GM23338 (cell line): ENCODE measurements around the gene BAG3. TPM values are rescaled to one million over a fixed set of nuclear protein-coding genes. Genes with fewer than 3 reads are reported as not detected.

ENCODE experiments used
- ATAC-seq: fragments of 200-7000 bp; cut with Tn5 transposase; 3 replicates; pipeline ENCODE4 v1.9.1; 2020
- DNase-seq: peaks from one replicate; pipeline ENCODE4 v3.0.0-alpha.2; 2015; ENCODE audit warnings: low spot score
- H2AFZ ChIP-seq: fragments of 200-600 bp; sonication (generic); 2 replicates; pipeline ENCODE4 v1.8.0; 2016; ENCODE audit warnings: antibody characterized with exemption, mild to moderate bottlenecking, moderate library complexity
- H3F3A ChIP-seq: fragments of 200-600 bp; sonication (generic); replicated peaks from 2 replicates; pipeline ENCODE4 v1.8.0; 2017; ENCODE audit warnings: antibody characterized with exemption, mixed run types, low read depth
- H3K27ac ChIP-seq: fragments of 200-600 bp; sonication (generic); 2 replicates; pipeline ENCODE4 v1.6.1; 2016; ENCODE audit warnings: low read depth
- H3K27me3 ChIP-seq: fragments of 200-600 bp; sonication (generic); 2 replicates; pipeline ENCODE4 v1.8.0; 2016; ENCODE audit warnings: mild to moderate bottlenecking, mixed run types, moderate library complexity; ENCODE audit not compliant: insufficient read depth
- H3K36me3 ChIP-seq: fragments of 200-600 bp; sonication (generic); 2 replicates; pipeline ENCODE4 v1.8.0; 2016; ENCODE audit warnings: mild to moderate bottlenecking; ENCODE audit not compliant: insufficient read depth
- H3K4me1 ChIP-seq: fragments of 200-600 bp; sonication (generic); 2 replicates; pipeline ENCODE4 v1.8.0; 2016; ENCODE audit warnings: mild to moderate bottlenecking, moderate library complexity; ENCODE audit not compliant: insufficient read depth
- H3K4me2 ChIP-seq: fragments of 200-600 bp; sonication (generic); 2 replicates; pipeline ENCODE4 v1.7.1; 2017; ENCODE audit warnings: mixed run types
- H3K4me3 ChIP-seq: fragments of 200-600 bp; sonication (generic); 2 replicates; pipeline ENCODE4 v1.6.1; 2016; ENCODE audit warnings: mixed run types
- H3K79me2 ChIP-seq: fragments of 200-600 bp; sonication (generic); replicated peaks from 2 replicates; pipeline ENCODE4 v1.8.0; 2017; ENCODE audit warnings: mild to moderate bottlenecking; ENCODE audit not compliant: insufficient read depth
- H3K9me2 ChIP-seq: fragments of 200-600 bp; sonication (generic); 2 replicates; pipeline ENCODE4 v1.8.0; 2017; ENCODE audit not compliant: insufficient read depth
- H4K20me1 ChIP-seq: fragments of 200-600 bp; sonication (generic); replicated peaks from 2 replicates; pipeline ENCODE4 v1.8.0; 2017; ENCODE audit warnings: mild to moderate bottlenecking; ENCODE audit not compliant: insufficient read depth
- H3K27ac Mint-ChIP-seq: 2 replicates; pipeline ENCODE4 v1.8.0; 2020; ENCODE audit warnings: inconsistent platforms, mild to moderate bottlenecking, moderate library complexity, mixed read lengths
- H3K27me3 Mint-ChIP-seq: 3 replicates; pipeline ENCODE4 v1.8.0; 2022; ENCODE audit warnings: low read depth, mild to moderate bottlenecking, moderate library complexity, mixed read lengths, inconsistent platforms; ENCODE audit not compliant: insufficient read depth, poor library complexity
- H3K36me3 Mint-ChIP-seq: 3 replicates; pipeline ENCODE4 v1.8.0; 2021; ENCODE audit warnings: low read depth, mild to moderate bottlenecking, inconsistent platforms, moderate library complexity, mixed read lengths
- H3K4me1 Mint-ChIP-seq: 3 replicates; pipeline ENCODE4 v1.8.0; 2020; ENCODE audit warnings: mild to moderate bottlenecking, inconsistent platforms, mixed read lengths
- H3K4me3 Mint-ChIP-seq: 3 replicates; pipeline ENCODE4 v1.8.0; 2021; ENCODE audit warnings: moderate library complexity, mild to moderate bottlenecking, inconsistent platforms, mixed read lengths
- H3K9me3 Mint-ChIP-seq: 3 replicates; pipeline ENCODE4 v1.8.0; 2020; ENCODE audit warnings: moderate library complexity, mild to moderate bottlenecking, inconsistent platforms, mixed read lengths
- CREB1 ChIP-seq: fragments of 250-450 bp; sonication (Bioruptor Pico); IDR thresholded peaks from 2 replicates; pipeline ENCODE4 v1.5.0; 2020; ENCODE audit warnings: low read depth, mild to moderate bottlenecking, moderate library complexity
- EZH2 ChIP-seq: fragments of 200-600 bp; sonication (generic); IDR thresholded peaks from one replicate; pipeline ENCODE4 v1.8.0; 2017; ENCODE audit warnings: antibody characterized with exemption, mild to moderate bottlenecking, low read depth; ENCODE audit not compliant: unreplicated experiment
- EZH2phosphoT487 ChIP-seq: fragments of 200-600 bp; sonication (generic); IDR thresholded peaks from one replicate; pipeline ENCODE4 v1.8.1; 2018; ENCODE audit warnings: antibody characterized with exemption; ENCODE audit not compliant: unreplicated experiment
- NANOG ChIP-seq: IDR thresholded peaks from 2 replicates; pipeline ENCODE4 v1.6.1; 2016; ENCODE audit warnings: antibody characterized with exemption, borderline replicate concordance
- POLR2AphosphoS5 ChIP-seq: IDR thresholded peaks from 2 replicates; pipeline ENCODE4 v1.6.1; 2016; ENCODE audit warnings: antibody characterized with exemption, low read depth
- STAT1 ChIP-seq: IDR thresholded peaks from one replicate; pipeline ENCODE4 v1.6.1; 2016; ENCODE audit warnings: antibody characterized with exemption; ENCODE audit not compliant: unreplicated experiment
- ZNF114 ChIP-seq: fragments of 250-450 bp; sonication (Bioruptor Pico); IDR thresholded peaks from 2 replicates; pipeline ENCODE4 v1.5.0; 2020; ENCODE audit warnings: mild to moderate bottlenecking, moderate library complexity
- ZNF331 ChIP-seq: fragments of 250-450 bp; sonication (Bioruptor Pico); IDR thresholded peaks from 2 replicates; pipeline ENCODE4 v1.5.0; 2020; ENCODE audit warnings: low read depth, mild to moderate bottlenecking, moderate library complexity
- polyA plus RNA-seq: library from polyadenylated mRNA; unstranded; fragments of >200 nt; fragmentation: Nextera tagmentation; extraction: Ambion mirVana; gene quantifications from 2 replicates; pipeline ENCODE4 v1.2.1, GENCODE V29; 2016
- total RNA-seq: library from RNA; depleted of rRNA; stranded (reverse); fragments of >200 nt; shearing (Covaris generic); gene quantifications from 2 replicates; pipeline ENCODE4 v1.2.3, GENCODE V29; 2014
- TF ChIP-seq, protein P1 (sequence below): IDR thresholded peaks from 2 replicates; pipeline ENCODE4 v1.6.1; 2016; ENCODE audit warnings: antibody characterized with exemption
- TF ChIP-seq, protein P2 (sequence below), 2 experiments: fragments of 200-600 bp in 1 of 2; sonication (generic) in 1 of 2; conservative IDR thresholded peaks; 2 replicates each; pipeline versions ENCODE4 v1.5.1 to v1.6.1; 2016 to 2017; ENCODE audit warnings: antibody characterized with exemption in 2 of 2, low read depth in 2 of 2, mild to moderate bottlenecking in 2 of 2, moderate library complexity in 1 of 2
- TF ChIP-seq, protein P3 (sequence below): IDR thresholded peaks from one replicate; pipeline ENCODE4 v1.6.1; 2018; ENCODE audit warnings: antibody characterized with exemption; ENCODE audit not compliant: unreplicated experiment
- TF ChIP-seq, protein P4 (sequence below): fragments of 250-450 bp; sonication (Bioruptor Pico); IDR thresholded peaks from 2 replicates; pipeline ENCODE4 v1.5.0; 2020; ENCODE audit warnings: mild to moderate bottlenecking, moderate library complexity

BAG3 gene
- total and polyA plus RNA-seq, 2 experiments from 2014 or later, result 8.2 to 8.4 TPM

DNA sequence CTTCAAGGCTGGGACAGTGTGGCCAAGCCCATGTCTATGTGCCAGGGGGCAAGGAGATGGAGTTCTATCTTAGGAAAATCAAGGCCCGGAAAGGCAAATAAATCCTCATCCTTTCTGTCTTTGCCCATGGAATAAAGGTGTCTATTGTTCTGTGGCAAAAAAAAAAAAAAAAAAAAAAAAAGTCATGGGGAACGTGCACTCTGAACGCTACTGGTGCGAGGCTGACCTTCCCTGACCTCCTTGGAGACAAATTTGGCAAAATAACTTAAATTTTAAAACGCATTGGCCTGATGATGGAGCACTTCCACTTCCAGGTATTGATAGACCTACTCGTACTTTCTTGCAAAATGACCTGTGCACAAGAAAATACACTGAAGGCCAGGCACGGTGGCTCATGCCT, 12.2 kb upstream of the BAG3 start:
- Histone ChIP-seq H3K36me3 (no peaks in the 10 kb centered on the region), H3K4me2 (no peak overlapping the region), H2AFZ (no peak overlapping the region), H3K79me2 (no peaks in the 10 kb centered on the region), H4K20me1 (no peaks in the 10 kb centered on the region), H3K27ac (no peak overlapping the region), H3K4me3 (no peak overlapping the region), H3F3A (no peaks in the 10 kb centered on the region), H3K9me2 (no peaks in the 10 kb centered on the region), H3K27me3 (no peaks in the 10 kb centered on the region), H3K4me1 (no peaks in the 10 kb centered on the region)
- Mint-ChIP-seq H3K4me3 (no peak overlapping the region), H3K4me1 (peaks cover 5% of the 10 kb centered on the region; the same call in 1 of the 3 replicates), H3K27ac (no peak overlapping the region), H3K36me3 (no peaks in the 10 kb centered on the region), H3K9me3 (no peaks in the 10 kb centered on the region; the same call in 2 of the 3 replicates), H3K27me3 (no peaks in the 10 kb centered on the region)
- TF ChIP-seq CREB1 (CRISPR knock-in tag) (no peak), EZH2 (no peak), NANOG (no peak), POLR2AphosphoS5 (no peak), EZH2phosphoT487 (no peak), STAT1 (no peak), ZNF114 (CRISPR knock-in tag) (no peak), ZNF331 (no peak)
- TF ChIP-seq, protein P1, sequence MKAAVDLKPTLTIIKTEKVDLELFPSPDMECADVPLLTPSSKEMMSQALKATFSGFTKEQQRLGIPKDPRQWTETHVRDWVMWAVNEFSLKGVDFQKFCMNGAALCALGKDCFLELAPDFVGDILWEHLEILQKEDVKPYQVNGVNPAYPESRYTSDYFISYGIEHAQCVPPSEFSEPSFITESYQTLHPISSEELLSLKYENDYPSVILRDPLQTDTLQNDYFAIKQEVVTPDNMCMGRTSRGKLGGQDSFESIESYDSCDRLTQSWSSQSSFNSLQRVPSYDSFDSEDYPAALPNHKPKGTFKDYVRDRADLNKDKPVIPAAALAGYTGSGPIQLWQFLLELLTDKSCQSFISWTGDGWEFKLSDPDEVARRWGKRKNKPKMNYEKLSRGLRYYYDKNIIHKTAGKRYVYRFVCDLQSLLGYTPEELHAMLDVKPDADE, result no peak
- TF ChIP-seq, protein P2, sequence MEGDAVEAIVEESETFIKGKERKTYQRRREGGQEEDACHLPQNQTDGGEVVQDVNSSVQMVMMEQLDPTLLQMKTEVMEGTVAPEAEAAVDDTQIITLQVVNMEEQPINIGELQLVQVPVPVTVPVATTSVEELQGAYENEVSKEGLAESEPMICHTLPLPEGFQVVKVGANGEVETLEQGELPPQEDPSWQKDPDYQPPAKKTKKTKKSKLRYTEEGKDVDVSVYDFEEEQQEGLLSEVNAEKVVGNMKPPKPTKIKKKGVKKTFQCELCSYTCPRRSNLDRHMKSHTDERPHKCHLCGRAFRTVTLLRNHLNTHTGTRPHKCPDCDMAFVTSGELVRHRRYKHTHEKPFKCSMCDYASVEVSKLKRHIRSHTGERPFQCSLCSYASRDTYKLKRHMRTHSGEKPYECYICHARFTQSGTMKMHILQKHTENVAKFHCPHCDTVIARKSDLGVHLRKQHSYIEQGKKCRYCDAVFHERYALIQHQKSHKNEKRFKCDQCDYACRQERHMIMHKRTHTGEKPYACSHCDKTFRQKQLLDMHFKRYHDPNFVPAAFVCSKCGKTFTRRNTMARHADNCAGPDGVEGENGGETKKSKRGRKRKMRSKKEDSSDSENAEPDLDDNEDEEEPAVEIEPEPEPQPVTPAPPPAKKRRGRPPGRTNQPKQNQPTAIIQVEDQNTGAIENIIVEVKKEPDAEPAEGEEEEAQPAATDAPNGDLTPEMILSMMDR (conservative IDR thresholded peaks at IDR 0.05; ENCODE audit: low read depth in 2 of 2), result no peak
- TF ChIP-seq, protein P3, sequence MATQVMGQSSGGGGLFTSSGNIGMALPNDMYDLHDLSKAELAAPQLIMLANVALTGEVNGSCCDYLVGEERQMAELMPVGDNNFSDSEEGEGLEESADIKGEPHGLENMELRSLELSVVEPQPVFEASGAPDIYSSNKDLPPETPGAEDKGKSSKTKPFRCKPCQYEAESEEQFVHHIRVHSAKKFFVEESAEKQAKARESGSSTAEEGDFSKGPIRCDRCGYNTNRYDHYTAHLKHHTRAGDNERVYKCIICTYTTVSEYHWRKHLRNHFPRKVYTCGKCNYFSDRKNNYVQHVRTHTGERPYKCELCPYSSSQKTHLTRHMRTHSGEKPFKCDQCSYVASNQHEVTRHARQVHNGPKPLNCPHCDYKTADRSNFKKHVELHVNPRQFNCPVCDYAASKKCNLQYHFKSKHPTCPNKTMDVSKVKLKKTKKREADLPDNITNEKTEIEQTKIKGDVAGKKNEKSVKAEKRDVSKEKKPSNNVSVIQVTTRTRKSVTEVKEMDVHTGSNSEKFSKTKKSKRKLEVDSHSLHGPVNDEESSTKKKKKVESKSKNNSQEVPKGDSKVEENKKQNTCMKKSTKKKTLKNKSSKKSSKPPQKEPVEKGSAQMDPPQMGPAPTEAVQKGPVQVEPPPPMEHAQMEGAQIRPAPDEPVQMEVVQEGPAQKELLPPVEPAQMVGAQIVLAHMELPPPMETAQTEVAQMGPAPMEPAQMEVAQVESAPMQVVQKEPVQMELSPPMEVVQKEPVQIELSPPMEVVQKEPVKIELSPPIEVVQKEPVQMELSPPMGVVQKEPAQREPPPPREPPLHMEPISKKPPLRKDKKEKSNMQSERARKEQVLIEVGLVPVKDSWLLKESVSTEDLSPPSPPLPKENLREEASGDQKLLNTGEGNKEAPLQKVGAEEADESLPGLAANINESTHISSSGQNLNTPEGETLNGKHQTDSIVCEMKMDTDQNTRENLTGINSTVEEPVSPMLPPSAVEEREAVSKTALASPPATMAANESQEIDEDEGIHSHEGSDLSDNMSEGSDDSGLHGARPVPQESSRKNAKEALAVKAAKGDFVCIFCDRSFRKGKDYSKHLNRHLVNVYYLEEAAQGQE, result no peak
- TF ChIP-seq, protein P4, sequence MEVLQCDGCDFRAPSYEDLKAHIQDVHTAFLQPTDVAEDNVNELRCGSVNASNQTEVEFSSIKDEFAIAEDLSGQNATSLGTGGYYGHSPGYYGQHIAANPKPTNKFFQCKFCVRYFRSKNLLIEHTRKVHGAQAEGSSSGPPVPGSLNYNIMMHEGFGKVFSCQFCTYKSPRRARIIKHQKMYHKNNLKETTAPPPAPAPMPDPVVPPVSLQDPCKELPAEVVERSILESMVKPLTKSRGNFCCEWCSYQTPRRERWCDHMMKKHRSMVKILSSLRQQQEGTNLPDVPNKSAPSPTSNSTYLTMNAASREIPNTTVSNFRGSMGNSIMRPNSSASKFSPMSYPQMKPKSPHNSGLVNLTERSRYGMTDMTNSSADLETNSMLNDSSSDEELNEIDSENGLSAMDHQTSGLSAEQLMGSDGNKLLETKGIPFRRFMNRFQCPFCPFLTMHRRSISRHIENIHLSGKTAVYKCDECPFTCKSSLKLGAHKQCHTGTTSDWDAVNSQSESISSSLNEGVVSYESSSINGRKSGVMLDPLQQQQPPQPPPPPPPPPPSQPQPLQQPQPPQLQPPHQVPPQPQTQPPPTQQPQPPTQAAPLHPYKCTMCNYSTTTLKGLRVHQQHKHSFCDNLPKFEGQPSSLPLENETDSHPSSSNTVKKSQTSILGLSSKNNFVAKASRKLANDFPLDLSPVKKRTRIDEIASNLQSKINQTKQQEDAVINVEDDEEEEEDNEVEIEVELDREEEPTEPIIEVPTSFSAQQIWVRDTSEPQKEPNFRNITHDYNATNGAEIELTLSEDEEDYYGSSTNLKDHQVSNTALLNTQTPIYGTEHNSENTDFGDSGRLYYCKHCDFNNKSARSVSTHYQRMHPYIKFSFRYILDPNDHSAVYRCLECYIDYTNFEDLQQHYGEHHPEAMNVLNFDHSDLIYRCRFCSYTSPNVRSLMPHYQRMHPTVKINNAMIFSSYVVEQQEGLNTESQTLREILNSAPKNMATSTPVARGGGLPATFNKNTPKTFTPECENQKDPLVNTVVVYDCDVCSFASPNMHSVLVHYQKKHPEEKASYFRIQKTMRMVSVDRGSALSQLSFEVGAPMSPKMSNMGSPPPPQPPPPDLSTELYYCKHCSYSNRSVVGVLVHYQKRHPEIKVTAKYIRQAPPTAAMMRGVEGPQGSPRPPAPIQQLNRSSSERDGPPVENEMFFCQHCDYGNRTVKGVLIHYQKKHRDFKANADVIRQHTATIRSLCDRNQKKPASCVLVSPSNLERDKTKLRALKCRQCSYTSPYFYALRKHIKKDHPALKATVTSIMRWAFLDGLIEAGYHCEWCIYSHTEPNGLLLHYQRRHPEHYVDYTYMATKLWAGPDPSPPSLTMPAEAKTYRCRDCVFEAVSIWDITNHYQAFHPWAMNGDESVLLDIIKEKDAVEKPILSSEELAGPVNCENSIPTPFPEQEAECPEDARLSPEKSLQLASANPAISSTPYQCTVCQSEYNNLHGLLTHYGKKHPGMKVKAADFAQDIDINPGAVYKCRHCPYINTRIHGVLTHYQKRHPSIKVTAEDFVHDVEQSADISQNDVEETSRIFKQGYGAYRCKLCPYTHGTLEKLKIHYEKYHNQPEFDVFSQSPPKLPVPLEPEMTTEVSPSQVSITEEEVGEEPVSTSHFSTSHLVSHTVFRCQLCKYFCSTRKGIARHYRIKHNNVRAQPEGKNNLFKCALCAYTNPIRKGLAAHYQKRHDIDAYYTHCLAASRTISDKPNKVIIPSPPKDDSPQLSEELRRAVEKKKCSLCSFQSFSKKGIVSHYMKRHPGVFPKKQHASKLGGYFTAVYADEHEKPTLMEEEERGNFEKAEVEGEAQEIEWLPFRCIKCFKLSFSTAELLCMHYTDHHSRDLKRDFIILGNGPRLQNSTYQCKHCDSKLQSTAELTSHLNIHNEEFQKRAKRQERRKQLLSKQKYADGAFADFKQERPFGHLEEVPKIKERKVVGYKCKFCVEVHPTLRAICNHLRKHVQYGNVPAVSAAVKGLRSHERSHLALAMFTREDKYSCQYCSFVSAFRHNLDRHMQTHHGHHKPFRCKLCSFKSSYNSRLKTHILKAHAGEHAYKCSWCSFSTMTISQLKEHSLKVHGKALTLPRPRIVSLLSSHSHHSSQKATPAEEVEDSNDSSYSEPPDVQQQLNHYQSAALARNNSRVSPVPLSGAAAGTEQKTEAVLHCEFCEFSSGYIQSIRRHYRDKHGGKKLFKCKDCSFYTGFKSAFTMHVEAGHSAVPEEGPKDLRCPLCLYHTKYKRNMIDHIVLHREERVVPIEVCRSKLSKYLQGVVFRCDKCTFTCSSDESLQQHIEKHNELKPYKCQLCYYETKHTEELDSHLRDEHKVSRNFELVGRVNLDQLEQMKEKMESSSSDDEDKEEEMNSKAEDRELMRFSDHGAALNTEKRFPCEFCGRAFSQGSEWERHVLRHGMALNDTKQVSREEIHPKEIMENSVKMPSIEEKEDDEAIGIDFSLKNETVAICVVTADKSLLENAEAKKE, result no peak
- ATAC-seq (no peak), DNase-seq (no peak)
